Skeletal muscle satellite cell (primary cell): Measurements from ENCODE around the gene TAF11L10. TPM values are rescaled to one million over a fixed set of nuclear protein-coding genes. Genes with fewer than 3 reads are reported as not detected.
"Not testable (repeated sequence)": the region's sequence is repeated elsewhere in the genome, so short reads cannot be mapped to it uniquely, and the experiment has no call there.

Source experiments
- H3K27me3 ChIP-seq: 2 replicates; pipeline ENCODE4 v1.7.0; 2013; ENCODE audit warnings: low read length; ENCODE audit not compliant: control insufficient read depth, insufficient read depth
- H3K36me3 ChIP-seq: 2 replicates; pipeline ENCODE4 v1.7.0; 2013; ENCODE audit warnings: mild to moderate bottlenecking, control low read depth, low read length; ENCODE audit not compliant: insufficient read depth
- H3K4me1 ChIP-seq: 2 replicates; pipeline ENCODE4 v1.7.0; 2013; ENCODE audit warnings: low read length; ENCODE audit not compliant: control insufficient read depth, insufficient read depth
- H3K4me2 ChIP-seq: 2 replicates; pipeline ENCODE4 v1.7.0; 2013; ENCODE audit warnings: mild to moderate bottlenecking, low read length
- H3K4me3 ChIP-seq: 2 replicates; pipeline ENCODE4 v1.7.0; 2013; ENCODE audit warnings: low read length
- H3K9ac ChIP-seq: 2 replicates; pipeline ENCODE4 v1.7.0; 2013; ENCODE audit warnings: mild to moderate bottlenecking, low read depth, low read length, moderate library complexity
- H3K9me3 ChIP-seq: replicated peaks from 2 replicates; pipeline ENCODE4 v1.7.0; 2013; ENCODE audit warnings: mild to moderate bottlenecking, control low read depth, low read length
- total RNA-seq: library from RNA; depleted of rRNA; stranded (reverse); fragments of >200 nt; gene quantifications from 2 replicates; pipeline ENCODE4 v1.2.3, GENCODE V29; 2012; rRNA removed

TAF11L10 gene
- not detected in 2 replicates for total RNA-seq

DNA sequence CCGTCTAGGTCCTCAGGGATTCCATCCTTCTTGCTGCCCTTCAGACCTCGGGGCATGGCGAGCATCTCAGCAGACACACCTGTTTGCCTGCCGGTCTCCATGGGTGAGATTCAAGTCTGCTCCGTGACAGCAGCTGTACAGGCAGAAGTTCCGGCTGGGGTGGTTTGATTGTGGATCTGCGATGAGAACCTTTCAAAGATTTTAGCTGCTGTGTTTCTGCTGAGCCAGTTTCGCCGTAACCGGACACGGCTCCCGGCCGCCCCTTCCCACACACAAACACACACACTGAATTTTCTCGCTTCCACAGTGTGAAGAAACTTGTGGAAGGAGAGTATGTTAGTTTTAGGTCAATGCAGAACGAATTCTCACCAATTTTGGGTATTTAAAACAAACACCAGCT, at the start of gene TAF11L10:
TSS of gene TAF11L10 (minus strand) at position 101 of the 400 bp plus-strand sequence.
- not testable (repeated sequence) for H3K4me3 ChIP-seq, H3K4me2 ChIP-seq, H3K36me3 ChIP-seq, H3K9me3 ChIP-seq, H3K9ac ChIP-seq, H3K27me3 ChIP-seq, H3K4me1 ChIP-seq

- Histone ChIP-seq H3K36me3 (no peaks in the 10 kb centered on the region), H3K4me1 (no peaks in the 10 kb centered on the region), H3K9me3 (no peaks in the 10 kb centered on the region), H3K27me3 (no peaks in the 10 kb centered on the region), H3K9ac (no peak within 1 kb of the TSS), H3K4me2 (no peak within 1 kb of the TSS), H3K4me3 (no peak within 1 kb of the TSS)
Observed at GRCh38 chr5:17634160-17634559, 36.5 kb upstream of the TAF11L10 start, which contains the start of gene TAF11L14. Gene TAF11L14, plus strand, starts transcription at chr5:17634460.

- H3K9me3 ChIP-seq, H3K4me2 ChIP-seq, H3K36me3 ChIP-seq, H3K27me3 ChIP-seq, H3K4me3 ChIP-seq, H3K9ac ChIP-seq, H3K4me1 ChIP-seq: not testable (repeated sequence)
Observed at GRCh38 chr5:17631788-17632187, 34.2 kb upstream of the TAF11L10 start, which contains the start of gene TAF11L13. Gene TAF11L13, plus strand, starts transcription at chr5:17632088.

GRCh38 chr5:17625686-17626085, 28.1 kb upstream of the TAF11L10 start:
- Histone ChIP-seq H3K4me3 (no peak overlapping the region), H3K27me3 (no peaks in the 10 kb centered on the region), H3K9me3 (no peaks in the 10 kb centered on the region), H3K4me2 (no peak overlapping the region), H3K36me3 (no peaks in the 10 kb centered on the region), H3K4me1 (no peaks in the 10 kb centered on the region), H3K9ac (no peak overlapping the region)

- Histone ChIP-seq H3K4me2 (no peak overlapping the region), H3K4me3 (no peak overlapping the region), H3K4me1 (no peaks in the 10 kb centered on the region), H3K9me3 (no peaks in the 10 kb centered on the region), H3K27me3 (no peaks in the 10 kb centered on the region), H3K36me3 (no peaks in the 10 kb centered on the region), H3K9ac (no peak overlapping the region)
Observed at GRCh38 chr5:17620627-17621026, 23.0 kb upstream of the TAF11L10 start.

- no peak overlapping the region for H3K4me2 ChIP-seq
- H3K9ac ChIP-seq: no peak overlapping the region
- no peaks in the 10 kb centered on the region for H3K36me3 ChIP-seq
- no peaks in the 10 kb centered on the region for H3K4me1 ChIP-seq
- H3K4me3 ChIP-seq: no peak overlapping the region
- no peaks in the 10 kb centered on the region for H3K27me3 ChIP-seq
- no peaks in the 10 kb centered on the region for H3K9me3 ChIP-seq
Observed at GRCh38 chr5:17619354-17619753, 21.7 kb upstream of the TAF11L10 start.

DNA sequence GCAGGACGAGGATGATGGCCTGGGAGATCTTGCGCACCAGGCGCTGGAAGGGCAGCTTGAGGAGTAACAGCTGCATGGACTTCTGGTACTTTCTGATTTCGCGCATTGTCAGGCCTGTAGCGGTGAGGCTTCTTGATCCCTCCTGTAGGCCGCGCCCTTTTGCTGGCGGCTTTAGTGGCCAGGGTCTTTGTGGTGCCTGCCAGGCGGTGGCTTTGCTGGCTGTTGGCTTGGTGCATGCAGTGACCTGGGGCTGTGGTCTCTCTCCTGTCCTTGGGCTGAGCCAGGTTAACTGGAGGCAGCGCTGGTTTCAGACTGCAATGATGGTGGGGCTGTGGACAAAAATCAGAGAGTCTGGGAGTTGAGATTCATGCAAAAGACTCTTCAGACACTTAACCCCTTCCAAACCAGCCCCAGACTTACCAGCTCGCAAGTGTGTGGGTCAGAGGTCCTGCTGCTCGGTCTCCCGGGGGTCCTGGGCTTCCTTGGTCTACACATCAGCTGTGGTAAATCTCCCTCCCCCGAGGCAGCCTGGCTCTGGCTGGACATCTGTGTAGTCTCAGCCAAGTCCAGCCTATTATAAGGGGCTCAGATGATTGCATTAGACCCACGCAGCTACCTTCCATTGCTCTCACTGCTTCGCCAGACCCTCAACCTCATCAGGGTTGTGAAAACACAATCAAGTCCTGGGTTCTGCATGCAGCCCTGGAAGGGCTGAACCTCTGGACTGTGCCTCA, 17.4 kb upstream of the TAF11L10 start:
- Histone ChIP-seq H3K9me3 (peaks cover 3% of the 10 kb centered on the region), H3K27me3 (no peaks in the 10 kb centered on the region), H3K36me3 (no peaks in the 10 kb centered on the region), H3K9ac (no peak overlapping the region), H3K4me1 (no peaks in the 10 kb centered on the region), H3K4me2 (no peak overlapping the region), H3K4me3 (no peak overlapping the region)

DNA sequence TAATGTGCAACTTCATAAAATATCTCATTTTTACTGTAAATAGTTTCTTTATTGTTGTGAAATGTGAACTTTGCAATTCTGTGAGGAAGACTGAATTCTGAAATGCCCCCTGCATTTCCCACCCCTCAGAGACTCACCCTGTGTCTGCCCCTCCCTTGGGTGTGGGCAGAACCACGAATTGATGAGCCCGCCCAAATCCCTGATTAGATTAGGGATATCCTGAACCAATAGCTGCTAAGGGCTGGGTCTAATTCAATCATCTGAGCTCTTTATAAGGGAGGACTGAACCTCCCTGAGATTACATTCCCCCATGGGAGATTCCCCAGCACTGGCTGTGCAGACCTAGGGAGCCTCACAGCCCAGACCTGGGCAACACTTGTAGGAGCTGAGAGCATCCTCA, 12.5 kb upstream of the TAF11L10 start, which contains the start of gene TAF11L12:
TSS of gene TAF11L12 (plus strand) at position 301 of the 400 bp plus-strand sequence.
- not testable (repeated sequence) for H3K4me1 ChIP-seq, H3K4me3 ChIP-seq, H3K27me3 ChIP-seq, H3K9me3 ChIP-seq, H3K9ac ChIP-seq, H3K4me2 ChIP-seq, H3K36me3 ChIP-seq

GRCh38 chr5:17607461-17607860, 9.8 kb upstream of the TAF11L10 start:
- not testable (repeated sequence) for H3K9ac ChIP-seq, H3K4me1 ChIP-seq, H3K4me3 ChIP-seq, H3K9me3 ChIP-seq, H3K4me2 ChIP-seq, H3K27me3 ChIP-seq, H3K36me3 ChIP-seq

GRCh38 chr5:17604951-17605350, 7.3 kb upstream of the TAF11L10 start:
- H3K9me3 ChIP-seq: peaks cover 4% of the 10 kb centered on the region
- no peak overlapping the region for H3K4me3 ChIP-seq
- no peak overlapping the region for H3K9ac ChIP-seq

DNA sequence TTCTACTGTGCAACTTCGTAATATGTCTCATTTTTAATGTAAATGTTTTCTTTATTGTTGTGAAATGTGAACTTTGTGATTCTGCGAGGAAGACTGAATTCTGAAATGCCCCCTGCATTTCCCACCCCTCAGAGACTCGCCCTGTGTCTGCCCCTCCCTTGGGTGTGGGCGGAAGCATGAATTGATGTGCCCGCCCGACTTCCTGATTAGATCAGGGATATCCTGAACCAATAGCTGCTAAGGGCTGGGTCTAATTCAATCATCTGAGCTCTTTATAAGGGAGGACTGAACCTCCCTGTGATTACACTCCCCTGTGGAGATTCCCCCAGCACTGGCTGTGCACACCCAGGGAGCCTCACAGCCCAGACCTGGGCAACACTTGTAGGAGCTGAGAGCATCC, 6.3 kb upstream of the TAF11L10 start, which contains the start of gene TAF11L11:
TSS of gene TAF11L11 (plus strand) at position 304 of the 400 bp plus-strand sequence.
- not testable (repeated sequence) for H3K4me2 ChIP-seq, H3K4me3 ChIP-seq, H3K9me3 ChIP-seq, H3K36me3 ChIP-seq, H3K27me3 ChIP-seq, H3K4me1 ChIP-seq, H3K9ac ChIP-seq

More at GRCh38 chr5:17604951-17605350, 7.3 kb upstream of the TAF11L10 start:
- Histone ChIP-seq H3K27me3 (no peaks in the 10 kb centered on the region), H3K36me3 (no peaks in the 10 kb centered on the region), H3K4me2 (no peak overlapping the region), H3K4me1 (no peaks in the 10 kb centered on the region)

GRCh38 chr5:17594255-17594654, 3.4 kb downstream of the TAF11L10 start, which contains the start of gene TAF11L9:
Gene TAF11L9, minus strand, starts transcription at chr5:17594394.
- H3K4me1 ChIP-seq, H3K4me2 ChIP-seq, H3K9me3 ChIP-seq, H3K36me3 ChIP-seq, H3K27me3 ChIP-seq, H3K4me3 ChIP-seq, H3K9ac ChIP-seq: not testable (repeated sequence)
